SK-N-MC (cell line): ENCODE results near the gene USP31.
"Not testable (repeated sequence)": the region's sequence is repeated elsewhere in the genome, so short reads cannot be mapped to it uniquely, and the experiment has no call there.

Experiments used
- EZH2 ChIP-seq: fragments of 200-600 bp; sonication (generic); IDR thresholded peaks from one replicate; pipeline ENCODE4 v1.6.1; 2017; ENCODE audit warnings: antibody characterized with exemption
- FOXP2 ChIP-seq: optimal IDR thresholded peaks from 2 replicates; pipeline ENCODE3; 2011; ENCODE audit warnings: mild to moderate bottlenecking, moderate library complexity; ENCODE audit not compliant: insufficient read depth; ENCODE audit errors: extremely low read length, control extremely low read depth
- POLR2AphosphoS5 ChIP-seq: IDR thresholded peaks from 2 replicates; pipeline ENCODE4 v1.6.1; 2012; ENCODE audit warnings: mild to moderate bottlenecking, low read depth, low read length, borderline replicate concordance

- TF ChIP-seq EZH2, POLR2AphosphoS5, FOXP2: not testable (repeated sequence)
Observed at GRCh38 chr16:23144393-23144792, 4.9 kb downstream of the USP31 start.
